Epithelial cell of proximal tubule (primary cell): Measurements from ENCODE around the gene SGPL1. TPM values are rescaled to one million over a fixed set of nuclear protein-coding genes. Genes with fewer than 3 reads are reported as not detected.

Experiments used
- DNase-seq: peaks from one replicate; pipeline ENCODE4 v3.0.0-alpha.2; 2011; ENCODE audit warnings: low read depth
- H3K4me3 ChIP-seq: 2 replicates; pipeline ENCODE4 v1.5.1; 2011; ENCODE audit warnings: low read depth, mild to moderate bottlenecking, low read length
- CTCF ChIP-seq: conservative IDR thresholded peaks from 2 replicates; pipeline ENCODE4 v1.5.1; 2012; ENCODE audit warnings: low read depth, mild to moderate bottlenecking, low read length
- total RNA-seq: library from RNA; depleted of rRNA; stranded (reverse); fragments of >200 nt; gene quantifications from 2 replicates; pipeline ENCODE4 v1.2.3, GENCODE V29; 2015

The SGPL1 gene
- total RNA-seq, 1 donor from 2014 or later = 35.7 TPM

GRCh38 chr10:70890917-70891431 lies 75.2 kb downstream of the SGPL1 start:
- no peak overlapping the region for H3K4me3 ChIP-seq
- TF ChIP-seq CTCF = no peak

GRCh38 chr10:70891627-70892026 lies 75.9 kb downstream of the SGPL1 start:
- TF ChIP-seq CTCF = no peak
- DNase-seq = no peak
- H3K4me3 ChIP-seq = no peak overlapping the region

More at GRCh38 chr10:70890917-70891431, 75.2 kb downstream of the SGPL1 start:
- DNase-seq = no peak

GRCh38 chr10:70892631-70893030 lies 76.9 kb downstream of the SGPL1 start:
- peak; percentile 49 for DNase-seq
- TF ChIP-seq CTCF = no peak
- no peak overlapping the region for H3K4me3 ChIP-seq

- no peak for TF ChIP-seq CTCF
- no peak overlapping the region for H3K4me3 ChIP-seq
- DNase-seq = no peak
Measured at GRCh38 chr10:70893227-70894006, 77.7 kb downstream of the SGPL1 start.

- DNase-seq = no peak
- H3K4me3 ChIP-seq = no peak overlapping the region
- no peak for TF ChIP-seq CTCF
Measured at GRCh38 chr10:70894416-70894815, 78.7 kb downstream of the SGPL1 start.

GRCh38 chr10:70896551-70896950 lies 80.8 kb downstream of the SGPL1 start:
- no peak for TF ChIP-seq CTCF
- H3K4me3 ChIP-seq = no peak overlapping the region
- DNase-seq = no peak

- TF ChIP-seq CTCF = no peak
- no peak overlapping the region for H3K4me3 ChIP-seq
- DNase-seq = no peak
Measured at GRCh38 chr10:70898687-70899086, 82.9 kb downstream of the SGPL1 start.
